NCI-H446 (cell line): ENCODE results near the gene KCNIP3.
"Not testable (repeated sequence)": the region's sequence is repeated elsewhere in the genome, so short reads cannot be mapped to it uniquely, and the experiment has no call there.

Source experiments
- DNase-seq, 2 experiments: peaks; one replicate each; lab custom pipeline; 2025; lab: John Stamatoyannopoulos, UW

Gene KCNIP3

GRCh38 chr2:95415138-95415537 is 118.0 kb downstream of the KCNIP3 start:
- not testable (repeated sequence) for DNase-seq

- not testable (repeated sequence) for DNase-seq
Observed at GRCh38 chr2:95415561-95415960, 118.4 kb downstream of the KCNIP3 start.

GRCh38 chr2:95427196-95427867 is 130.2 kb downstream of the KCNIP3 start:
- DNase-seq, result not testable (repeated sequence)

- DNase-seq, result not testable (repeated sequence)
Observed at GRCh38 chr2:95429748-95430467, 132.8 kb downstream of the KCNIP3 start.

GRCh38 chr2:95433373-95433772 is 136.2 kb downstream of the KCNIP3 start:
- not testable (repeated sequence) for DNase-seq

GRCh38 chr2:95433973-95434372 is 136.8 kb downstream of the KCNIP3 start:
- not testable (repeated sequence) for DNase-seq

GRCh38 chr2:95434507-95435076 is 137.4 kb downstream of the KCNIP3 start:
- DNase-seq, result not testable (repeated sequence)

GRCh38 chr2:95435162-95435871 is 138.2 kb downstream of the KCNIP3 start:
- not testable (repeated sequence) for DNase-seq
